Measurements from ENCODE around the gene DGKQ. TPM values are rescaled to one million over a fixed set of nuclear protein-coding genes. Genes with fewer than 3 reads are reported as not detected.

The DGKQ gene
- total RNA-seq, 4 donors from 2014 or later, result 1.2 to 12.7 (median 10.1) TPM

- Histone ChIP-seq H3K27ac (no peak overlapping the region), H3K36me3 (no peaks in the 10 kb centered on the region), H3K4me1 (peaks cover 0 to 10% of the 10 kb centered on the region in 2 donors), H3K4me3 (no peak overlapping the region), H3K27me3 (no peaks in the 10 kb centered on the region), H3K9me3 (no peaks in the 10 kb centered on the region)
- DNase-seq, result no peak
- intact Hi-C loops (cut with DNase I; ENCODE audit: low total_unique reads), result no loop called here
- TF ChIP-seq CTCF (IDR thresholded peaks at IDR 0.05) (no peak), POLR2A (IDR thresholded peaks at IDR 0.05) (no peak)
These were observed 15.7 kb upstream of the DGKQ start for GRCh38 chr4:988726-989721.

GRCh38 chr4:987624-988513 is 14.5 kb upstream of the DGKQ start:
- no peaks in the 10 kb centered on the region for H3K27me3 ChIP-seq
- intact Hi-C loops (cut with DNase I; ENCODE audit: low total_unique reads), result no loop called here

GRCh38 chr4:986879-987623 is 13.7 kb upstream of the DGKQ start, which contains the start of gene IDUA:
TSS of gene IDUA (plus strand) at chr4:987044. CDS start at chr4:987085, 41 bp downstream.
- DNase-seq, result peak; percentile 71 to 82
- H3K9me3 ChIP-seq, result no peaks in the 10 kb centered on the region

More at GRCh38 chr4:987624-988513, 14.5 kb upstream of the DGKQ start:
- Histone ChIP-seq H3K27ac (peak overlapping the region in 1 of 2 donors; percentile 71), H3K4me3 (peak overlapping the region; percentile 44 to 51), H3K9me3 (no peaks in the 10 kb centered on the region), H3K4me1 (peaks cover 0 to 10% of the 10 kb centered on the region in 2 donors), H3K36me3 (no peaks in the 10 kb centered on the region)
- TF ChIP-seq CTCF (IDR thresholded peaks at IDR 0.05) (no peak), POLR2A (IDR thresholded peaks at IDR 0.05) (no peak)
- DNase-seq, result no peak

GRCh38 chr4:986428-986878 is 13.1 kb upstream of the DGKQ start:
- TF ChIP-seq POLR2A (IDR thresholded peaks at IDR 0.05) (no peak), CTCF (IDR thresholded peaks at IDR 0.05) (no peak)
- H3K27ac ChIP-seq, result peak overlapping the region; percentile 50 to 71
- H3K27me3 ChIP-seq, result no peaks in the 10 kb centered on the region
- H3K9me3 ChIP-seq, result no peaks in the 10 kb centered on the region
- no peak for DNase-seq
- peak overlapping the region; percentile 44 to 51 for H3K4me3 ChIP-seq
- intact Hi-C loops (cut with DNase I; ENCODE audit: low total_unique reads), result no loop called here
- no peaks in the 10 kb centered on the region for H3K36me3 ChIP-seq
- H3K4me1 ChIP-seq, result peaks cover 0 to 10% of the 10 kb centered on the region in 2 donors

More at GRCh38 chr4:986879-987623, 13.7 kb upstream of the DGKQ start, which contains the start of gene IDUA:
- Histone ChIP-seq H3K27me3 (no peaks in the 10 kb centered on the region), H3K36me3 (no peaks in the 10 kb centered on the region), H3K4me3 (peak within 1 kb of the TSS; percentile 44 to 51), H3K4me1 (peaks cover 0 to 10% of the 10 kb centered on the region in 2 donors), H3K27ac (peak within 1 kb of the TSS; percentile 50 to 71)
- TF ChIP-seq POLR2A (IDR thresholded peaks at IDR 0.05) (peak in 1 of 2 donors; percentile 28), CTCF (IDR thresholded peaks at IDR 0.05) (peak; percentile 46 to 65 (median 57))
- intact Hi-C loops (cut with DNase I; ENCODE audit: low total_unique reads), result no loop called here
